ENCODE results near the gene HSD17B14. TPM values are rescaled to one million over a fixed set of nuclear protein-coding genes. Genes with fewer than 3 reads are reported as not detected.

HSD17B14 gene
- total and polyA plus RNA-seq, 2 of the 13 experiments (the other 11 are each of a cell fraction or from before 2014, with no cell fraction given): 0.58 to 1.2 TPM

DNA sequence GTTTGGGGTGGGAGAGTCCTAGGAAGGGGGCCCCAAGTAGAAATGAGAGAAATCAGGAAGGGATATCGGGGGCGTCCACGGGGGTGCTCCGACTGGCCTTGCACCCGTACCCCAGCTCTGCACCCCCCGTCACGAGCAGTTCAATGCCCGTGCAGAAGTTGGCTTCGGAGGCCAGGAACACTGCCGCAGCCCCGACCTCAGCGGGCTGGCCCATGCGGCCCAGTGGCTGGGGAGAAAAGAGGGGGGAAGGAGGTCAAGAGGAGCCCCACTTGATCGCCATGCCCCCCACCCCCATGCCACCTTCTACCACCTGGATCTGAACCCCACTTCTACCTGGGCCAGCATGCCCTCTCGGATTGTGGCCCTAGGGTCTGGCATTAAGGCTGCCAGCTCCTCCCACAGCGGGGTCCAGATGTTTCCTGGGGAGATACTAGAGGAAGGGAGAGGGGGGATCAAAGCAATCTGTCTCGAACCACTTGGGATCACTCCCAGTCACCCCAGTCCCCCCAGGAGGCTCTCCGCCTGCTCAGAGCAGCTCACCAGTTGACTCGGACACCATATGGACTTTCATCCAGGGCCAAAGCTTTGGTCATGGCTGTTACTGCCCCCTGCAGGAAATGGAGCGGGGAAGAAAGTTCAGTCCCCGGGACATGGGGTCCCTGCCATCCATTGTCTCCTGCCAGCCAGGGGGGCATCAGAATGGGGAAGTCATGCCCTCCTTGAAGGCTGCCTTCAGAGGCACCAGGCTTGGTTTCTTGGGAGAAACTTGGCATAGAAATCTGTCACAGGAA is 23.0 kb downstream of the HSD17B14 start (continued):
- TF ChIP-seq ZNF644 (CRISPR knock-in tag; IDR thresholded peaks at IDR 0.05; ENCODE audit: low read depth) (0 out of 2 replicates have a peak, but pooled peaks have one; percentile 40), AGO1 (IDR thresholded peaks at IDR 0.05; ENCODE audit: low read depth, low read length, poor library complexity, severe bottlenecking) (peak; percentile 89), RAD21 (CRISPR knock-in tag; IDR thresholded peaks at IDR 0.05) (peak; percentile 29), THAP11 (CRISPR knock-in tag; IDR thresholded peaks at IDR 0.05) (peak; percentile 54; the same call in 1 of the 2 replicates), ZNF431 (CRISPR knock-in tag; IDR thresholded peaks at IDR 0.05; ENCODE audit: borderline replicate concordance, low read depth) (no peak), HNF4G (IDR thresholded peaks at IDR 0.05; ENCODE audit: borderline replicate concordance, low read depth, low read length) (peak; percentile 31; the same call in 1 of the 2 replicates), HNF4G (CRISPR knock-in tag; IDR thresholded peaks at IDR 0.05; ENCODE audit: borderline replicate concordance, low read depth) (no peak), AGO2 (optimal IDR thresholded peaks at IDR 0.05; ENCODE audit: low read depth, low read length) (peak; percentile 77)

GRCh38 chr19:48812094-48812929 is 24.0 kb downstream of the HSD17B14 start:
- peak; percentile 37 for DNase-seq (ENCODE audit: low spot score)
- peak overlapping the region; percentile 61 for H3K27ac ChIP-seq (ENCODE audit: extremely low read length, insufficient read depth, low read length)
- ChIA-PET POLR2A (interaction anchor here (0.7 to 1.1 kb wide), 4 partner anchors 17 to 155 kb away, joined by 3 read pairs; no protein-coding TSS in a partner anchor), CTCF (ENCODE audit: low intra/inter-chr PET ratio, low total read pairs) (no interaction called here)
- H3K4me3 ChIP-seq (replicated peaks in 1 of 3; ENCODE audit: insufficient read depth in 1 of 3, low read depth in 2 of 3, low read length in 3 of 3): peak overlapping the region in 2 of 3 experiments; percentile 19 to 46; a peak in 2 of 6 replicates
- H4K20me1 ChIP-seq (ENCODE audit: insufficient read depth, low read length): peaks cover 3% of the 10 kb centered on the region; the same call in 1 of the 2 replicates
- 65% methylated on average over 37 of the region's 39 CpGs for WGBS (ENCODE audit: low lambda C conversion rate)
- peak overlapping the region; percentile 32; the same call in 1 of the 2 replicates for H3K4me2 ChIP-seq (ENCODE audit: low read depth, low read length)
- H3K4me1 ChIP-seq (ENCODE audit: insufficient read depth, low read length): peaks cover 63% of the 10 kb centered on the region
- ATAC-seq: peak; percentile 55
- no TSS peak for BruUV-seq (replicated peaks)
- H3K79me2 ChIP-seq (ENCODE audit: insufficient read depth, low read length): peaks cover 11% of the 10 kb centered on the region
- H3K9ac ChIP-seq (ENCODE audit: insufficient read depth, low read depth, low read length): no peak overlapping the region
- no peaks in the 10 kb centered on the region for H3K36me3 ChIP-seq (replicated peaks in 1 of 2; ENCODE audit: control insufficient read depth in 1 of 2, insufficient read depth in 2 of 2, low read length in 2 of 2)
- in situ Hi-C loops (cut with HindIII; ENCODE audit: extremely low pct_ligation_motif_present, low pct_unique_long_range_greater_than_20kb) (no loop called here), intact Hi-C loops (cut with micrococcal nuclease; ENCODE audit: unreplicated experiment) (no loop called here)
- FAIRE-seq: no peak
- no peak overlapping the region for H2AFZ ChIP-seq (ENCODE audit: low read length)
- H3K9me3 ChIP-seq (ENCODE audit: low read length): no peaks in the 10 kb centered on the region
- H3K27me3 ChIP-seq (ENCODE audit: control insufficient read depth in 1 of 2, insufficient read depth in 2 of 2, low read length in 2 of 2): no peaks in the 10 kb centered on the region
- peak; percentile 84 for TF ChIP-seq RBFOX2 (IDR thresholded peaks at IDR 0.05; ENCODE audit: low read depth, low read length)
- TF ChIP-seq AKNA (CRISPR knock-in tag; IDR thresholded peaks at IDR 0.05; ENCODE audit: borderline replicate concordance): no peak
- TF ChIP-seq POLR2A (IDR thresholded peaks at IDR 0.05; ENCODE audit: insufficient read depth in 1 of 2, low read depth in 2 of 2, low read length in 2 of 2): peak in 1 of 2 experiments; percentile 42; a peak in 1 of 4 replicates
- TF ChIP-seq REL (CRISPR knock-in tag; conservative IDR thresholded peaks at IDR 0.05): 0 out of 2 replicates have a peak, but pooled peaks have one; percentile 38
- TF ChIP-seq PTBP1 (IDR thresholded peaks at IDR 0.05; ENCODE audit: low read depth, low read length, poor library complexity, severe bottlenecking): no peak
- no peak for TF ChIP-seq ZNF580 (CRISPR knock-in tag; IDR thresholded peaks at IDR 0.05; ENCODE audit: borderline replicate concordance, low read depth)
- TF ChIP-seq ERF (CRISPR knock-in tag; IDR thresholded peaks at IDR 0.05): 0 out of 2 replicates have a peak, but pooled peaks have one; percentile 33

Measured in HepG2 (cell line).